Right lung (tissue), 5 donors: ENCODE results near the gene MLEC. TPM values are rescaled to one million over a fixed set of nuclear protein-coding genes. Genes with fewer than 3 reads are reported as not detected.

ENCODE experiments used
- DNase-seq, 2 donors: peaks; one replicate each; pipeline ENCODE4 v3.0.0-alpha.2; 2013
- polyA plus RNA-seq, 5 donors: library from polyadenylated mRNA; unstranded; fragments of 120-200 nt; gene quantifications; one replicate each; pipeline versions ENCODE4 v1.2.1 to v1.2.3, GENCODE V29; 2013; ENCODE audit warnings: inconsistent platforms in 1 of 5, low replicate concordance in 1 of 5; ENCODE audit not compliant: insufficient read length in 5 of 5, insufficient read depth in 1 of 5

MLEC gene
- polyA plus RNA-seq, 5 donors, result 159 to 195 (median 168) TPM

DNA sequence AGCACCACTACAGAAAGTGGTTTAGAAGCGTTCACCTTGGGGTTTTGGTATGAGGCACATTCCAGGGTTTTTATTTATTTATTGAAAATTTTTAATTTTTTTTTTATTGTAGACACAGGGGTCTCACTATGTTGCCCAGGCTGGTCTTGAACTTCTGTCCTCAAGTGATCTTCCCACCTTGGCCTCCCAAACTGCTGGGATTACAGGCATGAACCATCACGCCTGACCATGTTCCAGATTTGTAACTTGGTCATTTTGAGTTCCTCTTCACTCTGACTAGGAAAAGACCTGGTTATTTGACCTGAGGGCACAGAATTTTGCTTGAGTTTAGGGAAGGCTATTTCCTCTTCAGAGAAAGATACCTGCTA, 3.1 kb downstream of the MLEC start:
- no peak for DNase-seq

GRCh38 chr12:120690978-120691377, 4.0 kb downstream of the MLEC start:
- DNase-seq, result no peak

GRCh38 chr12:120692524-120693033, 5.6 kb downstream of the MLEC start:
- DNase-seq, result no peak

DNA sequence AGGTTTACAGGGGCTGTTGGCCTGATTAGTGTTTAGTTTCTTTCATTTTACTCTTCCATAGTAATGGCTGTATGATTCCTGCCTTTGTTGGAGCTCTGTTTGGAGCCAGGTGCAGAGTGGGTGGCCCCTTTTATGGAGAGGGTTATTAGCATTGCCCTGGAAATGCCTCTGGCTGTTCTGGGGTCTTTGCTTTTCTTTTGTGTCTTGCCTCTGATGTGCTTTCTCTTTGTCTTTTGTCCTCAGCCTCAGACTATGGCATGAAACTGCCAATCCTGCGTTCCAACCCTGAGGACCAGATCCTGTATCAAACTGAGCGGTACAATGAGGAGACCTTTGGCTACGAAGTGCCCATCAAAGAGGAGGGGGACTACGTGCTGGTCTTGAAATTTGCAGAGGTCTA, 6.9 kb downstream of the MLEC start:
- no peak for DNase-seq

DNA sequence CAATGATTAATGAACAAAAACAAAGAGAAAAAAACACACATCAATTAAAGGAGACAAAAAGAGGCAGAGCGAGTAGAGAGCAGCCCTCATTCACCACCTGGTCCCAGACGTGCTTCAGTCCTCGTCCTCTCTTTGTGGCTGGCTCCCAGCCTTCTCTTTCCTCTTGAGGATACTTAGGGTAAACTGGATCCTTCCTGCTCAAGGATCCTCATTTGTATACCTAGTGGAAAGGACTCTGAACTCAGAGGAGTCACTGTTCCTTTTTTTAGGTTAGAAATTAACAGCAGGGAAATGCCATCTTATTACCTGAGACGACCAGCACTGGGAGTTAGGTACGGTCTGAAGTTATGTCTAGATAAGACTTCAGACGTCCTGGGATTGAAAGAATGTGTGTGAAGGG, 9.7 kb downstream of the MLEC start:
- no peak for DNase-seq

GRCh38 chr12:120697344-120697743, 10.4 kb downstream of the MLEC start:
- no peak for DNase-seq

GRCh38 chr12:120698665-120699064, 11.7 kb downstream of the MLEC start:
- no peak for DNase-seq

DNA sequence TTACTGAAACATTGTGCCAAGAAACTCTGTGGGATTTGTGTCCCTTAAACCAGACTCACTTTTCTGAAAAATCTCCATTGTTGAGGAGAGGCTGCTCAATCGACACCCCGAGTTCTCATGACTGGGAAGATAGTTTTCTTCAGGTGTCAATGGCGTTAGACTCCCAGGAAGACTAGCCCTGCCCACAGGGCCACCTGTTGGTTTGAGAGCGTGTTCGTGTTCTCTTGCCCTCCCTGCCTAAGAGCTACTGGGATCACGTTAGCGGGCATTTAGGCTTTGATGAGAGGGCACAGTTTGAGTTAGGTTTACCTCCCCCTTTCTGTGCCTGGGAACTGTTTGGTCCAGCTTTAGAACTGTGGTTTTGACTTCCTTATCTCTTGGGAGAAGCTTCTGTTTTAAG, 12.6 kb downstream of the MLEC start:
- no peak for DNase-seq

DNA sequence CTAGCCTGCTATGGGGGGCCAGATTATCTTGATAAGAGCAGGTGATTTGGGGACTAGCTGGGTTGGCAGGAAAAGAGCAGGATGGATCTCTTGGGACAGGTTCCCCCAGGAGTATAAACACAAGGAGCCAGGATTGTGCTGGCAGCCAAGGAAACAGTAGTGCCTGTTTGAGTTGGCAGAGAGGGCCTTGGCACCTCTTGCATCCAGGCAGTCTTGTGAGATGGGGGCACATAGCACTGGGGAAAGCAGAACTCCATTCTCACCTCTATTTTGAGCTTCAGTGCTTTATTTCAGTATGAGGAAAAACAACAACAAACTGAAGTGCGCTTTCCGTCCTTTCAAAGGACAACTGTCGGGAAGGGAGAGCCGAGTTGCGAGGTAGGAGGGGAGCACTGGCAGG, 13.9 kb downstream of the MLEC start:
- no peak for DNase-seq

- no peak for DNase-seq
Measured at GRCh38 chr12:120702637-120703036, 15.7 kb downstream of the MLEC start.

- no peak for DNase-seq
Measured at GRCh38 chr12:120703311-120703942, 16.5 kb downstream of the MLEC start.

- DNase-seq, result no peak
Measured at GRCh38 chr12:120705618-120706017, 18.7 kb downstream of the MLEC start.

DNA sequence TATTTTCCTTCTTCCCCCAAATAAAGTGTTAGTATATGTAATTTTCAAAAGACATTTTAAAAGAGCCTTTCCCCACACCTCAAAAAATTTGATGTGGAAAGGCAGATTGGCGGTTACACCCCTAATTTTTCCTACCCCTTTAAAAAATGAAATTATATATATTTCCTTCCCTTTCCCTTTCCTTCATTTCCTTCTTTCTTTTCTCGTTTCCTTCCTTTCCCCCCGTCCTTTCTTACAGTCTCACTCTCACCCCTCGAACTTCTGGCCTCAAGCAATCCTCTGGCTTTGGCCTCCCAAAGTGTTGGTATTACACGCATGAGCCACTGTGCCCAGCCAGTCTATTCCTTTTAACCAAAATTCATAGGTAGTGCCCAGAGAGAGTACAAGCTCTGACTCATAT, 19.1 kb downstream of the MLEC start:
- no peak for DNase-seq

GRCh38 chr12:120708651-120709050, 21.7 kb downstream of the MLEC start:
- DNase-seq, result no peak

- peak; percentile 60 to 70 for DNase-seq
Measured at GRCh38 chr12:120710031-120710804, 23.3 kb downstream of the MLEC start, which contains the start of gene UNC119B. Gene UNC119B, plus strand, starts transcription at chr12:120710458. Its CDS starts 17 bp downstream, at chr12:120710475.

DNA sequence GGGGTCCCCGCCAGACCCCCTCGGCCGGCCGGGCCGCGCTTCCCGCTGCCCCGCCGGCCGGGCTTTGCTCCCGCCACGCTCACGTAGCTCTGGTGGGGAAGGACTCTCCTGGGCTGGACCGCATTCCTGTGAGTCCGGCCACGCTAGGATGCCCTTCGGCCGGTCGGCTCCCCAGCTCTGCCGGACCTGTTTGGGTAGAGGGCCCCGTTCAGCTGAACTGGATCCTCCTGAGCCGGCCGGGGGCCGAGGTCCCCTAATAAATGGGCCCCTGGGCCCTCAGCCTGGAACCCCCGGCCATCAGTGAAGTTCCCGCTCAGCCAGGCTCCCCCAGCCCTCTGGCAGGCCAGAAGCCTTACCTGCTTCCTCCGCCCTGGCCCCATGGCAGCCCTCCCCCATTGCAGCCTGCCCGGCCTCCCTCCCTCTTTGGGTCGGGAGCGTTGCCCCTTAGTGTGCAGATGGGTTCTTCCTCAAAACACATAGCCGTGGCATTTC, 23.9 kb downstream of the MLEC start:
- no peak for DNase-seq

- DNase-seq, result no peak
Measured at GRCh38 chr12:120711411-120711810, 24.5 kb downstream of the MLEC start.

- peak in 1 of 2 donors; percentile 53 for DNase-seq
Measured at GRCh38 chr12:120712610-120713009, 25.7 kb downstream of the MLEC start.

GRCh38 chr12:120713861-120714482, 27.0 kb downstream of the MLEC start:
- peak; percentile 58 to 69 for DNase-seq

DNA sequence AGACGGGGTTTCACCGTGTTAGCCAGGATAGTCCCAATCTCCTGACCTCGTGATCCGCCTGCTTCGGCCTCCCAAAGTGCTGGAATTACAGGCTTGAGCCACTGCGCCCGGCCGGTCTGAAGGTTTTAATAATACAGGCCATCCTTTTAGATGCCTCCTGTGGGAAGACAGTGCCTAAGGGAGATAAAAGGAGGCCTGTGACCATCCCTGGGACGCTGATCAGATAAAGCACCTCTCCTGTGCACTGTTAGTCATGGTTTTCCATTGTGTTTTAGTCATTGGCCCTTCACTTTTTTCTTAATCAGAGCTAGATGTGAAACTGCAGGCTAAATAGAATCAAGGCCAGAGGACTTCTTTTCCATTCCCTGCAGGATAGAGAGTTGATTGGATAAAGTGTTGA, 31.1 kb downstream of the MLEC start:
- DNase-seq, result no peak

- no peak for DNase-seq
Measured at GRCh38 chr12:120719072-120719471, 32.1 kb downstream of the MLEC start.

GRCh38 chr12:120719496-120720233, 32.7 kb downstream of the MLEC start:
- DNase-seq, result no peak
